Activated naive CD8-positive, alpha-beta T cell (primary cell): Measurements from ENCODE around the gene TMEM187.

Source experiments
- H3K27ac Mint-ChIP-seq: one replicate; pipeline ENCODE4 v1.8.0; 2021; ENCODE audit warnings: mixed read lengths
- H3K27me3 Mint-ChIP-seq: one replicate; pipeline ENCODE4 v1.8.0; 2021; ENCODE audit warnings: mixed read lengths
- H3K36me3 Mint-ChIP-seq: one replicate; pipeline ENCODE4 v1.8.0; 2021; ENCODE audit warnings: mixed read lengths
- H3K4me1 Mint-ChIP-seq: one replicate; pipeline ENCODE4 v1.8.0; 2021; ENCODE audit warnings: low read depth, mixed read lengths
- H3K4me3 Mint-ChIP-seq: one replicate; pipeline ENCODE4 v1.8.0; 2021; ENCODE audit warnings: mild to moderate bottlenecking, mixed read lengths
- H3K9me3 Mint-ChIP-seq: one replicate; pipeline ENCODE4 v1.8.0; 2021; ENCODE audit warnings: low read depth, mixed read lengths

TMEM187 gene

GRCh38 chrX:153957224-153957623 is 15.3 kb upstream of the TMEM187 start:
- Mint-ChIP-seq H3K9me3 (no peaks in the 10 kb centered on the region), H3K27me3 (no peaks in the 10 kb centered on the region), H3K4me3 (no peak overlapping the region), H3K27ac (no peak overlapping the region), H3K4me1 (peaks cover 3% of the 10 kb centered on the region), H3K36me3 (no peaks in the 10 kb centered on the region)

- Mint-ChIP-seq H3K36me3 (no peaks in the 10 kb centered on the region), H3K4me1 (no peaks in the 10 kb centered on the region), H3K27me3 (no peaks in the 10 kb centered on the region), H3K4me3 (no peak overlapping the region), H3K9me3 (no peaks in the 10 kb centered on the region), H3K27ac (no peak overlapping the region)
Observed at GRCh38 chrX:153958605-153959004, 13.9 kb upstream of the TMEM187 start.

DNA sequence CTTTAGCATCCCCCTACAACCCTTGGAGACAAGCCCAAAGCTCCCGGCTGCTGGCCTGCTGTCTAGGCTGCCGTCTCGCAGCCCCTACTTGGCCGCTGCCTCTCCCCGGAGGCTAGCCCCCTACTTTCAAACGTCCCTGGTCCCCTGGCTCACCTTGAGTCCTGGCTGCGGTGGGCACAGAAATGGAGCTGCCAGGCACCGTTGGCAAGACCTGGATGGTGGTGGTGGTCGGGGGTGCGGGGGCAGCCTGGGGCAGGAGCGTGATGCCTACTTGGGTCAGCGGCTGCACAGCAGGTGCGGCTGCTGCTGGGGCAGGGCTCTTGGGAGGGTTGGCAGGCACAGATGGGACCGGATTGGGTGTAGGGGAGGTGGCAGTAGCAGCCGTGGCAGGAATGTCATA is 12.9 kb upstream of the TMEM187 start:
- Mint-ChIP-seq H3K4me3 (no peak overlapping the region), H3K36me3 (no peaks in the 10 kb centered on the region), H3K27ac (no peak overlapping the region), H3K27me3 (no peaks in the 10 kb centered on the region), H3K4me1 (no peaks in the 10 kb centered on the region), H3K9me3 (no peaks in the 10 kb centered on the region)

GRCh38 chrX:153960077-153960476 is 12.5 kb upstream of the TMEM187 start:
- peaks cover under 1% of the 10 kb centered on the region for H3K4me1 Mint-ChIP-seq
- H3K9me3 Mint-ChIP-seq = no peaks in the 10 kb centered on the region
- no peak overlapping the region for H3K27ac Mint-ChIP-seq
- H3K4me3 Mint-ChIP-seq = no peak overlapping the region
- H3K36me3 Mint-ChIP-seq = no peaks in the 10 kb centered on the region
- no peaks in the 10 kb centered on the region for H3K27me3 Mint-ChIP-seq

DNA sequence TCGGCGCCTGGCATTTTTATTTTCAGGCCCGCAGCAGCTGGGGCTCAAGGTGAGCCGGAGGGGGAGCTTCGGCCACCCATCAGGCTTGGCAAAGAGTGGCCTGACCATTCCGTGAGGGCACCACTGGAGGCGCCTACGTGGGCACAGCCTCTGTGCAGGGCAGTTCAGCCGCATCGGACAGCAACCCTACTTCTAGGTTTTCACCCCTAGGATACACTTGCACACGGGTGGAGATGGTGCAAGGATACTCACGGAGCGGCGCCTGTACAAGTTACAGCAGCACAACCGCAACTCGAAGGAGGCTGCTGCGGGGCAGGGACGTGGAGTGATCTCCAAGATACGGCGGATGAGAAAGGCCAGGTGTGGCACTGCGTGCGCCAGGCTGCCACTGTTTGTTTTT is 11.8 kb upstream of the TMEM187 start:
- no peak overlapping the region for H3K4me3 Mint-ChIP-seq
- H3K9me3 Mint-ChIP-seq = no peaks in the 10 kb centered on the region
- no peaks in the 10 kb centered on the region for H3K27me3 Mint-ChIP-seq
- H3K27ac Mint-ChIP-seq = no peak overlapping the region
- peaks cover 5% of the 10 kb centered on the region for H3K4me1 Mint-ChIP-seq
- H3K36me3 Mint-ChIP-seq = no peaks in the 10 kb centered on the region

GRCh38 chrX:153961292-153961691 is 11.3 kb upstream of the TMEM187 start:
- no peaks in the 10 kb centered on the region for H3K36me3 Mint-ChIP-seq
- H3K9me3 Mint-ChIP-seq = no peaks in the 10 kb centered on the region
- H3K27me3 Mint-ChIP-seq = no peaks in the 10 kb centered on the region
- H3K27ac Mint-ChIP-seq = no peak overlapping the region
- no peak overlapping the region for H3K4me3 Mint-ChIP-seq
- H3K4me1 Mint-ChIP-seq = peaks cover 9% of the 10 kb centered on the region

- Mint-ChIP-seq H3K36me3 (no peaks in the 10 kb centered on the region), H3K27me3 (no peaks in the 10 kb centered on the region), H3K4me3 (no peak overlapping the region), H3K27ac (no peak overlapping the region), H3K9me3 (no peaks in the 10 kb centered on the region), H3K4me1 (peaks cover 31% of the 10 kb centered on the region)
Observed at GRCh38 chrX:153963546-153963945, 9.0 kb upstream of the TMEM187 start.

DNA sequence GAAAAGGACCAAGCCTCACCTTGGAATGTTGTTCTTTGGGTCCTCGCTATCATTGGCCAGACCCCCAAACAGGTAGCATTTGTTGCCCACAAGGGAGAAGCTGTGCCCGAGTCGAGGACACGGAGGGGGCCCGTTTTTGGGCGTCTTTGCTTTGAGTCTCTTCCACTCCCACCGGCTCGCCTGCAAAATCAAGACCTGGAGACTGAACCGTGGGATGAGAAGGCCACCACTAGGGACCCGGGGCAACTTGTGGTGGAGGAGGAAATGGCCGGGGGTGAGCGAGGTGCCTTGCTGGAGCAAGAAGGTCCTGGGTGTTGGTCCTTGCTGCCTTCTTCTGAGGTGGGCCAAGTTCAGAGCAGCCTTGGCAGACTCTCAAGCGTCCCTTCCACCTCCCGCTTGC is 8.4 kb upstream of the TMEM187 start:
- Mint-ChIP-seq H3K27me3 (no peaks in the 10 kb centered on the region), H3K4me1 (peaks cover 31% of the 10 kb centered on the region), H3K36me3 (no peaks in the 10 kb centered on the region), H3K4me3 (no peak overlapping the region), H3K9me3 (no peaks in the 10 kb centered on the region), H3K27ac (no peak overlapping the region)

GRCh38 chrX:153965406-153965805 is 7.1 kb upstream of the TMEM187 start:
- Mint-ChIP-seq H3K4me3 (peak overlapping the region; percentile 53), H3K27me3 (no peaks in the 10 kb centered on the region), H3K36me3 (no peaks in the 10 kb centered on the region)

GRCh38 chrX:153966283-153966688 is 6.3 kb upstream of the TMEM187 start:
- Mint-ChIP-seq H3K4me3 (peak overlapping the region; percentile 100), H3K27ac (peak overlapping the region; percentile 83), H3K9me3 (no peaks in the 10 kb centered on the region), H3K36me3 (no peaks in the 10 kb centered on the region), H3K27me3 (no peaks in the 10 kb centered on the region), H3K4me1 (peaks cover 32% of the 10 kb centered on the region)

More at GRCh38 chrX:153965406-153965805, 7.1 kb upstream of the TMEM187 start:
- Mint-ChIP-seq H3K4me1 (peaks cover 32% of the 10 kb centered on the region), H3K9me3 (no peaks in the 10 kb centered on the region), H3K27ac (no peak overlapping the region)

GRCh38 chrX:153966841-153967535 is 5.6 kb upstream of the TMEM187 start:
- H3K4me1 Mint-ChIP-seq = peaks cover 32% of the 10 kb centered on the region
- peak overlapping the region; percentile 100 for H3K4me3 Mint-ChIP-seq
- H3K27ac Mint-ChIP-seq = peak overlapping the region; percentile 90
- H3K36me3 Mint-ChIP-seq = no peaks in the 10 kb centered on the region
- no peaks in the 10 kb centered on the region for H3K27me3 Mint-ChIP-seq
- no peaks in the 10 kb centered on the region for H3K9me3 Mint-ChIP-seq

GRCh38 chrX:153967536-153968224 is 4.9 kb upstream of the TMEM187 start:
- peaks cover 32% of the 10 kb centered on the region for H3K4me1 Mint-ChIP-seq
- H3K4me3 Mint-ChIP-seq = peak overlapping the region; percentile 100
- no peaks in the 10 kb centered on the region for H3K27me3 Mint-ChIP-seq
- no peaks in the 10 kb centered on the region for H3K36me3 Mint-ChIP-seq
- H3K27ac Mint-ChIP-seq = peak overlapping the region; percentile 90
- H3K9me3 Mint-ChIP-seq = no peaks in the 10 kb centered on the region

GRCh38 chrX:153968255-153968654 is 4.3 kb upstream of the TMEM187 start:
- H3K27ac Mint-ChIP-seq = peak overlapping the region; percentile 90
- no peaks in the 10 kb centered on the region for H3K27me3 Mint-ChIP-seq
- no peaks in the 10 kb centered on the region for H3K36me3 Mint-ChIP-seq
- H3K4me1 Mint-ChIP-seq = peaks cover 35% of the 10 kb centered on the region
- H3K4me3 Mint-ChIP-seq = peak overlapping the region; percentile 100
- H3K9me3 Mint-ChIP-seq = no peaks in the 10 kb centered on the region

DNA sequence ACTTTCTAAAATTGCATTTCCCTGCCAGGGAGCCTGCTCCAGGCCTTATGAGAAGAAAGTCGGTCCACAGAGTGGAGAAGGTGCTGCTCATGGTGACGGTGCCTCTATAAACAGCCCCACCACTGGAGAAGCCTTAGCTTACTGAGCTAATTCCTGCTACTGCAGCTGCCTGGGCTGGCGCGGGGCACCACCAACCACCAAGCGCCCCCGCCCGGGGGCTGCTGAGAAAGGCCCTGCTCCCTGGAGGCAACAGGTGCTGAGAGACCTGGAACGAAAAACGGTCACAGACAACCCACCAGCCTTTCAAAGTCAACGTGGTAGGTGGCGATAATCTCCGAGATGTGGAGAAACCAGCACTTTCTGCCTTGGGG is 3.8 kb upstream of the TMEM187 start:
- no peaks in the 10 kb centered on the region for H3K36me3 Mint-ChIP-seq
- H3K4me1 Mint-ChIP-seq = peaks cover 38% of the 10 kb centered on the region
- H3K27ac Mint-ChIP-seq = no peak overlapping the region
- no peaks in the 10 kb centered on the region for H3K27me3 Mint-ChIP-seq
- H3K4me3 Mint-ChIP-seq = peak overlapping the region; percentile 100
- H3K9me3 Mint-ChIP-seq = no peaks in the 10 kb centered on the region

DNA sequence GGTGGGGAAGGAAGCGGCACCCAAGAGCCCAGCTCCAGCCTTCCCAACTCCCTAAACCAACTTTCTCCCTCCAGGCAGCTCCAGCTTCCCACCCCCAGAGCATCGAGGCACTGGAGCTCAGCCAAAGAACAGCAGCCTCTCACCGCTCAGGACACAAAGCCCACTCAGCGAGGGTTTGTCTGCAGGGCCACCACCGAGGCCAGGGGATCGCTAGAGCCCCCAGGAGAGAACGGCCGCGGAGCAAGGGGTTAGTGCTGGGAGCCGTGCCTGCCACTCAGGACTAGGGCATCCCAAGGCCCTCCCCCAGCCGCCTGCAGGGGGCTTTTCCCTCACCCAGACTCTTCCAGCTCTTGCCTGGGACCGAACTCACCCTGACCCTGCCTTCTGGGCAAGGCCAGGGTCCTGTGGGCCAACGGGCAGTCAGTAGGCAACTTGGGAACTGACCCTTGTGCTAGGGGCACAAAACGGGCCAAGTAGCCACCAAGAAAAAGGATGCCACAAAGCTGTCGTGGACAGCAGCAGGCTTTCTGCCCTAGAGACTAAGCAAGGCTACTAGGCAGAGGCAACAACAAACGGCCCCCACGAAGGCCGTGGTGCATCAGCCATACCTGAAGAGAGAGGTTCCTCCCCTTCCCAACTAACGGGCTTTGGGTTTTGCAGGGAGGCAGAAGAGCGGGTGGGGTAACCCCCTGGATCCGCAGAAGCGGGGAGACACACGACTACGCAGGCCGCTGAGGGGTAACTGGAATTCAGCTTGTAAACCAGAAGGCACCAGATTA is 3.2 kb upstream of the TMEM187 start:
- no peaks in the 10 kb centered on the region for H3K9me3 Mint-ChIP-seq
- peak overlapping the region; percentile 76 for H3K27ac Mint-ChIP-seq
- peaks cover 42% of the 10 kb centered on the region for H3K4me1 Mint-ChIP-seq
- H3K36me3 Mint-ChIP-seq = no peaks in the 10 kb centered on the region
- H3K4me3 Mint-ChIP-seq = peak overlapping the region; percentile 100
- no peaks in the 10 kb centered on the region for H3K27me3 Mint-ChIP-seq
